Epithelial cell of proximal tubule (primary cell): ENCODE measurements around the gene LIPN. TPM values are rescaled to one million over a fixed set of nuclear protein-coding genes. Genes with fewer than 3 reads are reported as not detected.

Experiments
- DNase-seq: peaks from one replicate; pipeline ENCODE4 v3.0.0-alpha.2; 2011; ENCODE audit warnings: low read depth
- H3K4me3 ChIP-seq: 2 replicates; pipeline ENCODE4 v1.5.1; 2011; ENCODE audit warnings: low read depth, mild to moderate bottlenecking, low read length
- CTCF ChIP-seq: conservative IDR thresholded peaks from 2 replicates; pipeline ENCODE4 v1.5.1; 2012; ENCODE audit warnings: low read depth, mild to moderate bottlenecking, low read length
- total RNA-seq: library from RNA; depleted of rRNA; stranded (reverse); fragments of >200 nt; gene quantifications from 2 replicates; pipeline ENCODE4 v1.2.3, GENCODE V29; 2015

The LIPN gene
- not detected in 2 replicates for total RNA-seq

- TF ChIP-seq CTCF: no peak
- no peak within 1 kb of the TSS for H3K4me3 ChIP-seq
- no peak for DNase-seq
Measured at GRCh38 chr10:88759366-88760101, at the start of gene LIPN. Gene LIPN, plus strand, starts transcription at chr10:88760020. Its CDS starts 1,386 bp downstream, at chr10:88761406.

GRCh38 chr10:88715517-88715916 is 44.3 kb upstream of the LIPN start:
- H3K4me3 ChIP-seq: no peak overlapping the region
- TF ChIP-seq CTCF: no peak

DNA sequence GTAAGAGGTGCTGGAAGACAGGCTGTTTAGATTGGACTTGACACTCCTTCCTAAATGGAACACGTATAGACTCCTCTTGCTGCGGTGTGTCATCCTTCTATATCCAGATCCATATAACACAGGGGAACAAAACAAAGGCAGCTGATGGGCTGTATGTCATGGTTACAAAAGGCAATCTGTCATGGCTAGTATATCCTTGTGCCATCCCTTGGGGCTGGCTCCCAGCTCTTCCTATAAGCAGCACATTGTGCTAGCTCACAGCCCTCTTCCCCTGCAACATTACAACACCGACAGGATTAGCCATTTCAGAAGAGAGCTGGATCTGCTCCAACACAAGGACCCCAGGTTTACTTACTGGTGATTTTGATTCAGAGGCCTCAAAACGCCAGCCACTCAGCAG is 38.4 kb upstream of the LIPN start:
- TF ChIP-seq CTCF: no peak
- DNase-seq: no peak
- H3K4me3 ChIP-seq: no peak overlapping the region

More at GRCh38 chr10:88715517-88715916, 44.3 kb upstream of the LIPN start:
- no peak for DNase-seq

- TF ChIP-seq CTCF: no peak
- no peak for DNase-seq
- H3K4me3 ChIP-seq: no peak overlapping the region
Measured at GRCh38 chr10:88725798-88726197, 34.0 kb upstream of the LIPN start.

DNA sequence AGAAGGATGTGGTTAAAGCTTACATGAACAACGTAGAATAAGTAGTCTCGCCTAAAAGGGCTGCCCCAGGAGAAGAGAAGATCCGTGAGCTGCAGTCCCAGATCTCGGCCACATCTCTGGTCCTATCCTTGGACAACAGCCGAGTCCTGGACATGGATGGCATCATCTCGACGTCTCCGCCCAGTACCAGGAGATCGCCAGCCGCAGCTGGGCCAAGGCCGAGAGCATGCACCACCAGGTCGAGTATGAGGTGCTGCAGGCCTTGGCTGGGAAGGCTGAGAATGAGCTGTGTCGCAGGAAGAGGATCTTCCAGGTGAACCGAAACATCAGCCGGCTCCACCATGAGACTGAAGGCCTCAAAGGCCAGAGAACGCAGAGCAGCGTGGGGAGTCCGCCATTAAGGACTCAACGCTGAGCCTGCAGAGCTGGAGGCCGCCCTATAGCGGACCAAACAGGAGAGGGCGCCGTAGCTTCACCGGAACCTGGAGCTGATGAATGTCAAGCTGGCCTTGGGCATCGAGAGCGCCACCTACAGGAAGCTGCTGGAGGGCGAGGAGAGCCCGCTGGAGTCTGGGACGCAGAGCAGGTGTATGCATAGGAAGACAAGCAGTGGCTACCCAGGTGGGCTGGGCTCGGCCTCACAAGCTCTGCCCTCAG is 31.6 kb upstream of the LIPN start:
- DNase-seq: no peak
- peak; percentile 31 for TF ChIP-seq CTCF
- no peak overlapping the region for H3K4me3 ChIP-seq

GRCh38 chr10:88730864-88731263 is 29.0 kb upstream of the LIPN start:
- TF ChIP-seq CTCF: no peak
- DNase-seq: no peak
- H3K4me3 ChIP-seq: no peak overlapping the region
